Panc1 (cell line): ENCODE measurements around the gene CATSPERB. TPM values are rescaled to one million over a fixed set of nuclear protein-coding genes. Genes with fewer than 3 reads are reported as not detected.

Experiments
- ATAC-seq: fragments of 200-7000 bp; cut with Tn5 transposase; 2 replicates; pipeline ENCODE4 v1.9.1; 2020; ENCODE audit warnings: mild to moderate bottlenecking, moderate library complexity
- BruUV-seq: library from RNA; stranded (reverse); fragments of 400-500 nt; replicated peaks from 2 replicates; lab custom pipeline; 2021; lab: Mats Ljungman, UMichigan
- CTCF ChIA-PET: fragments of 300-600 bp; sonication (Branson Sonifier 250); formaldehyde crosslinking; loops from one replicate; lab custom pipeline; 2022; ENCODE audit warnings: antibody characterized with exemption; lab: Charles Lee
- POLR2A ChIA-PET: fragments of 300-600 bp; sonication (Branson Sonifier 250); formaldehyde crosslinking; loops from one replicate; lab custom pipeline; 2022; ENCODE audit warnings: antibody characterized with exemption; lab: Charles Lee
- DNase-seq: peaks from one replicate; pipeline ENCODE4 v3.0.0-alpha.2; 2010; ENCODE audit warnings: low read depth, low spot score
- H3K27ac ChIP-seq: 2 replicates; pipeline ENCODE4 v1.5.1; 2011; ENCODE audit warnings: mild to moderate bottlenecking, low read length, inconsistent platforms
- H3K27me3 ChIP-seq: fragments of 200-500 bp; sonication (Bioruptor generic); 2 replicates; pipeline ENCODE4 v1.6.0; 2014; ENCODE audit warnings: low read length, inconsistent platforms; ENCODE audit not compliant: control insufficient read depth, insufficient read depth
- H3K36me3 ChIP-seq: fragments of 200-500 bp; sonication (Bioruptor generic); 2 replicates; pipeline ENCODE4 v1.5.1; 2014; ENCODE audit warnings: inconsistent platforms, mild to moderate bottlenecking, low read length, moderate library complexity; ENCODE audit not compliant: control insufficient read depth, insufficient read depth
- H3K4me1 ChIP-seq: 2 replicates; pipeline ENCODE4 v1.5.1; 2011; ENCODE audit warnings: inconsistent platforms, mild to moderate bottlenecking, low read length, moderate library complexity; ENCODE audit not compliant: control insufficient read depth, insufficient read depth
- H3K4me3 ChIP-seq, 2 experiments: 2 replicates each; pipeline ENCODE4 v1.5.1; 2011 to 2012; ENCODE audit warnings: low read depth in 2 of 2, low read length in 2 of 2, mild to moderate bottlenecking in 2 of 2, inconsistent platforms in 1 of 2, moderate library complexity in 1 of 2
- H3K9me3 ChIP-seq: fragments of 200-500 bp; sonication (Bioruptor generic); 2 replicates; pipeline ENCODE4 v1.5.1; 2014; ENCODE audit warnings: low read depth, mild to moderate bottlenecking, inconsistent platforms, low read length, moderate library complexity; ENCODE audit not compliant: control insufficient read depth, insufficient read depth
- POLR2AphosphoS5 ChIP-seq: IDR thresholded peaks from 2 replicates; pipeline ENCODE4 v1.6.1; 2012; ENCODE audit warnings: mild to moderate bottlenecking, low read depth, low read length, moderate library complexity
- SIN3A ChIP-seq: IDR thresholded peaks from 2 replicates; pipeline ENCODE4 v1.6.1; 2012; ENCODE audit warnings: low read depth, mild to moderate bottlenecking, low read length, moderate library complexity, borderline replicate concordance; ENCODE audit not compliant: insufficient read depth
- TCF7L2 ChIP-seq: IDR thresholded peaks from 2 replicates; pipeline ENCODE4 v1.6.1; 2011; ENCODE audit warnings: mild to moderate bottlenecking, low read depth, low read length, inconsistent platforms
- in situ Hi-C: cut with HindIII; loops from 2 replicates; pipeline ENCODE4 v1.10.0; 2016; ENCODE audit warnings: low sequenced_read_pairs, low pct_unique_long_range_greater_than_20kb
- intact Hi-C: fragments of 100-400 bp; cut with micrococcal nuclease; formaldehyde crosslinking; loops from one replicate; pipeline ENCODE4 v1.10.0; 2022; ENCODE audit not compliant: unreplicated experiment
- total RNA-seq: library from RNA; stranded (reverse); gene quantifications from one replicate; pipeline ENCODE4 v1.2.1, GENCODE V29; 2021; ENCODE audit not compliant: unreplicated experiment
- TF ChIP-seq, protein P1 (sequence below): fragments of 450-650 bp; IDR thresholded peaks from 2 replicates; pipeline ENCODE4 v1.5.1; 2017; ENCODE audit warnings: mild to moderate bottlenecking
- TF ChIP-seq, protein P2 (sequence below), 2 experiments: IDR thresholded peaks; 2 replicates each; pipeline ENCODE4 v1.6.1; 2011 to 2012; ENCODE audit warnings: low read depth in 2 of 2, control low read depth in 1 of 2, low read length in 1 of 2, mild to moderate bottlenecking in 1 of 2, moderate library complexity in 1 of 2; ENCODE audit not compliant: insufficient read depth in 1 of 2

The CATSPERB gene
- total RNA-seq, 1 experiment from 2014 or later: not detected

GRCh38 chr14:91570021-91570420 lies 161.9 kb downstream of the CATSPERB start:
- ChIA-PET POLR2A (no interaction called here), CTCF (no interaction called here)
- no peaks in the 10 kb centered on the region for H3K9me3 ChIP-seq
- no peaks in the 10 kb centered on the region for H3K36me3 ChIP-seq
- BruUV-seq: no TSS peak
- in situ Hi-C loops: no loop called here
- H3K4me3 ChIP-seq: no peak overlapping the region
- H3K27me3 ChIP-seq: no peaks in the 10 kb centered on the region
- no peaks in the 10 kb centered on the region for H3K4me1 ChIP-seq
- TF ChIP-seq, protein P1, sequence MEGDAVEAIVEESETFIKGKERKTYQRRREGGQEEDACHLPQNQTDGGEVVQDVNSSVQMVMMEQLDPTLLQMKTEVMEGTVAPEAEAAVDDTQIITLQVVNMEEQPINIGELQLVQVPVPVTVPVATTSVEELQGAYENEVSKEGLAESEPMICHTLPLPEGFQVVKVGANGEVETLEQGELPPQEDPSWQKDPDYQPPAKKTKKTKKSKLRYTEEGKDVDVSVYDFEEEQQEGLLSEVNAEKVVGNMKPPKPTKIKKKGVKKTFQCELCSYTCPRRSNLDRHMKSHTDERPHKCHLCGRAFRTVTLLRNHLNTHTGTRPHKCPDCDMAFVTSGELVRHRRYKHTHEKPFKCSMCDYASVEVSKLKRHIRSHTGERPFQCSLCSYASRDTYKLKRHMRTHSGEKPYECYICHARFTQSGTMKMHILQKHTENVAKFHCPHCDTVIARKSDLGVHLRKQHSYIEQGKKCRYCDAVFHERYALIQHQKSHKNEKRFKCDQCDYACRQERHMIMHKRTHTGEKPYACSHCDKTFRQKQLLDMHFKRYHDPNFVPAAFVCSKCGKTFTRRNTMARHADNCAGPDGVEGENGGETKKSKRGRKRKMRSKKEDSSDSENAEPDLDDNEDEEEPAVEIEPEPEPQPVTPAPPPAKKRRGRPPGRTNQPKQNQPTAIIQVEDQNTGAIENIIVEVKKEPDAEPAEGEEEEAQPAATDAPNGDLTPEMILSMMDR: no peak
- TF ChIP-seq SIN3A (no peak), TCF7L2 (no peak), POLR2AphosphoS5 (no peak)
- TF ChIP-seq, protein P2, sequence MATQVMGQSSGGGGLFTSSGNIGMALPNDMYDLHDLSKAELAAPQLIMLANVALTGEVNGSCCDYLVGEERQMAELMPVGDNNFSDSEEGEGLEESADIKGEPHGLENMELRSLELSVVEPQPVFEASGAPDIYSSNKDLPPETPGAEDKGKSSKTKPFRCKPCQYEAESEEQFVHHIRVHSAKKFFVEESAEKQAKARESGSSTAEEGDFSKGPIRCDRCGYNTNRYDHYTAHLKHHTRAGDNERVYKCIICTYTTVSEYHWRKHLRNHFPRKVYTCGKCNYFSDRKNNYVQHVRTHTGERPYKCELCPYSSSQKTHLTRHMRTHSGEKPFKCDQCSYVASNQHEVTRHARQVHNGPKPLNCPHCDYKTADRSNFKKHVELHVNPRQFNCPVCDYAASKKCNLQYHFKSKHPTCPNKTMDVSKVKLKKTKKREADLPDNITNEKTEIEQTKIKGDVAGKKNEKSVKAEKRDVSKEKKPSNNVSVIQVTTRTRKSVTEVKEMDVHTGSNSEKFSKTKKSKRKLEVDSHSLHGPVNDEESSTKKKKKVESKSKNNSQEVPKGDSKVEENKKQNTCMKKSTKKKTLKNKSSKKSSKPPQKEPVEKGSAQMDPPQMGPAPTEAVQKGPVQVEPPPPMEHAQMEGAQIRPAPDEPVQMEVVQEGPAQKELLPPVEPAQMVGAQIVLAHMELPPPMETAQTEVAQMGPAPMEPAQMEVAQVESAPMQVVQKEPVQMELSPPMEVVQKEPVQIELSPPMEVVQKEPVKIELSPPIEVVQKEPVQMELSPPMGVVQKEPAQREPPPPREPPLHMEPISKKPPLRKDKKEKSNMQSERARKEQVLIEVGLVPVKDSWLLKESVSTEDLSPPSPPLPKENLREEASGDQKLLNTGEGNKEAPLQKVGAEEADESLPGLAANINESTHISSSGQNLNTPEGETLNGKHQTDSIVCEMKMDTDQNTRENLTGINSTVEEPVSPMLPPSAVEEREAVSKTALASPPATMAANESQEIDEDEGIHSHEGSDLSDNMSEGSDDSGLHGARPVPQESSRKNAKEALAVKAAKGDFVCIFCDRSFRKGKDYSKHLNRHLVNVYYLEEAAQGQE (IDR thresholded peaks at IDR 0.05; ENCODE audit: insufficient read depth in 1 of 2, low read depth in 2 of 2, low read length in 1 of 2): no peak
- ATAC-seq (no peak), DNase-seq (no peak)
- intact Hi-C loops: no loop called here
- no peak overlapping the region for H3K27ac ChIP-seq

- no peaks in the 10 kb centered on the region for H3K9me3 ChIP-seq
- no peak overlapping the region for H3K27ac ChIP-seq
- no peaks in the 10 kb centered on the region for H3K36me3 ChIP-seq
- CTCF ChIA-PET: no interaction called here
- no peaks in the 10 kb centered on the region for H3K4me1 ChIP-seq
- POLR2A ChIA-PET: no interaction called here
- no peak overlapping the region for H3K4me3 ChIP-seq
- TF ChIP-seq SIN3A: no peak
- TF ChIP-seq, protein P2 (IDR thresholded peaks at IDR 0.05; ENCODE audit: insufficient read depth in 1 of 2, low read depth in 2 of 2, low read length in 1 of 2): no peak
- TF ChIP-seq TCF7L2: no peak
- TF ChIP-seq, protein P1: no peak
- DNase-seq: no peak
- BruUV-seq: no TSS peak
- intact Hi-C loops: no loop called here
- no peaks in the 10 kb centered on the region for H3K27me3 ChIP-seq
- in situ Hi-C loops: no loop called here
- no peak for ATAC-seq
Observed at GRCh38 chr14:91569301-91569700, 162.6 kb downstream of the CATSPERB start.
